CD4-positive, alpha-beta T cell treated with Interleukin-15 for 1 hour (primary cell): ENCODE results near the gene TACC3.
A peak's percentile ranks its signal among the peaks of the same experiment; 100 is the strongest.

ENCODE experiments used
- DNase-seq: peaks from one replicate; pipeline ENCODE4 v3.0.0-alpha.2; 2020

Gene TACC3

DNA sequence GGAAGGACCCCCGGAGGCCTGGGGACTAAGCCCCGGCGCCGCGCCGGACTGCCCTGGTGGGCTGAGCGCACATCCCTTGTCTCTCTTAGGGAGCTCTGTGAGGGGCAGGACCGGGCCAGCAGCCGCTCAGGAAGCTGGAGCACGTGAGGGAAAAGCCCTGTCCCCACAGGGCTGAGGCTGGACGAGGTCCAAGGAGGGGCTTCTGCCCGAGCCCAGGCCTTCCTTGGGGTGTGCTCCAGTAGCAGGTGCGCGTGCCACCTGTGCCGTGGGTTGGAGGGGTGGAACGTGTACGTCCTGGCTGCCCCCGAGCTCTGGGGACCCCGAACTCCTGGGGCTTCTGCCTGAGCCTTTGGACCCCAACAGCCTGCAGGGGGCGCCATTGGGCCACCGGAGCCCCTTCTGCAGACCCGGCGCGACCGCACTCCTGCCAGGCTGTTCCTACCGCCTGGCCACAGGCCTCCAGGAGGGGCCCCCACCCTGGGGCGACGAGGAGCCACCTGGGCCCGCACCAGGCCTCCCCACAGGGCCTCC is 27.2 kb downstream of the TACC3 start:
- peak; percentile 70 for DNase-seq

DNA sequence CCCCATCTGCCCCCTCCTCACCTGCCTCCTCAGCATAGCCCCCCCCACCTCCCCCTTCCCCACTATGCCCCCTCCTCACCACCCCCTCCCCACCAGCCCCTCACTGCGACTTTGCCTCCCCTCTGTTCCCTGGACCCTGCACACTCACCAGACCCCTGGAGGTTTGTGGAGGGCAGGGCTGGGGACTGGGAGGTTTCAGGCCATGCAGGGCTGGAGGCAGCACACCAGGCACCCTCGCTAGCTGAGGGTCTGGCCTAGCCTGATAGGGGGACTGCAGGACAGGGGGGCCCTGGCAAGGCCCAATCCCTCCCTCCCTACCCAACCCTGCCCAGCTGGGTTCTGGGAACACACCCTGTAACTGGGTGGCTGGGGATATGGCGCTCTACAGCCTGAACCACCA is 28.0 kb downstream of the TACC3 start:
- DNase-seq, result no peak

DNA sequence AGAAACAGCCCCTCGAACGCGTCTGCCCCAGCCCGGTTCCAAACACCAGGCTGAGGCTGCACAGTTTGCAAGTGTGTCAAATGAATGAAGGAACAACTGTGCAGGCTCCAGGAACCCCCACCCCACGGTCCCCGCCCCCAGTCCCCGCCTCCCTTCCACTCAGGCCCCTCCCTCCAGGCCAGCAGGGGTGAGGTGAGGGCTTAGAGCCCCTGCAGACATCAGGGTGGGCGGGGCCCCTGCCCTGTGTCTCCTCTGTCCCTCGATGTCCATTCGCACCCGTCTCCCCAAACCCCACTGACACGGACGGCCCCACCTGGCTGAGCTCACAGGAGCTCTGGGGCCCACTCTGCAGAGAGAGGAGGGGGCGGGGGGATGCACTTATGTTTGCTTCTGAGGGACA is 28.5 kb downstream of the TACC3 start:
- no peak for DNase-seq

DNA sequence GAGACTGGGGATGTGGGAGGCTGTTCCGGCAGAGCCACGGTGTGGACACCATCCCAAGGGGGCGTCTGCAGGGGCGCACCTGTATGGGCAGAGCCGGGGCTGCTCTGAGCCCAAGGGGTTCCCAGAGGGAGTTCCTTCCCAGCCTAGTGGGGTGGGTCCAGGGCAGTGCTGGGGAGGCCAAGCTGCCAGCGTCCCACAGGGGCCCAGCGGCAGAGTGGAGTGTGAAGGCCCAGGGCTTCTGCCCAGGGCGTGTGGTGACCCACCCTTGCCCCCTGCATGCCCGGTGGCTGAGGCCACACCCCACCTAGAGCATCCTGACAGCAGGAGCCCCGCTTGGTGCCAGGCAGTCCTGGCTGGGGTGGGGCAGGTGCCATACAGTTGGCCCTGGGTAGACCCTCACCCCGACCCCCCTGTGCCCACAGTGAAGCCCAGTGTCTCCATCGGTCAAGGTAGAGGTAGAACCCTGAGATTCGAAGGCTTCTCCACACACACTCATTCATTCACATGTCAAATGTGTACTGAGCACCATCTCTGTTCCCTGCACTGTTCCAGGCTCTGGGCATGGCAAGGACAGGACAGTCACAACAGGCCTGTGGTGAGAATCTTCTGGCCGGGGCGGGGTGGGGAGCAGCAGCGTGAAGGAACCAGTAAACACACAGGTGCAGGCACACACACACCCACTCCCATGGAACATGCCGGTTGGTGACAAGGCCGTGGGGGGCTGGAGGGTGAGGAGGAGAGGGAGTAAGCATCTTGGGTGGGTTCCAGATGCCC is 29.2 kb downstream of the TACC3 start:
- DNase-seq, result no peak

DNA sequence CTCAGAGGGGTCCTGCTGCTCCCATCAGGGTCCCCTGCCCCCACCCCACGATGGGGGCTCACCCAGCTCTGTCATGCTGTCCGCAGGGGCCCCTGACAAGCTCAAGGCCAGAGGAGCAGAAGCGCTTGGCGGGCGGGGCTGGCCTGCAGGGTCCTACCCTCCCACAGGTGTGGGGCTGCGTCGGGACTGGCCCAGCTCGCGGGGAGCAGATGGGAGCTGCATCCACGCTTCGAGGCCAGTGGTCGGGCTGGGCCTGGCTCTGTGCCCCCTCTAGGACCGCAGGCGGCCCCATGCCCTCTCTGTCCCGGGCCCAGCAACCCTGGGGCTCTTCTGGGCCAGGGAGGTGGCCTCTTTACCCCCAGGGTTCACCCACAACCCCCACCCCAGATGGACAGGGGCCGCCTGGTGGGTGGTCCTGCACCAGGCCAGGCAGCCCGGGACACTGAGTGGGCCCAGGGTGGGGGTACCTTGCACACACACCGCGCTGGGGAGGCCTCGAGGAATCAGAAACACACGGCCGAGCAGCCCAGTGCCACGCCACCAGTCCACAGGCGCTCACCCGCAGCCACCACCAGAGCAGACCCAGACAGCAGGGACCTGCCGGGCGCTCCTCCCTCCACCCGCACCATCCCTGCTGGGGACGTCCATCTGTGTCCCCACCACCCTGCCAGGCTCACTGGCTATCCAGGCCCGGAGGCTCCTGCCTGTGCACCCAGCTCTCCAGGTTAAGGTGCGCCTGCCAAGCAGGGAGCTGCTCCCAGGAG is 30.0 kb downstream of the TACC3 start:
- DNase-seq, result no peak

DNA sequence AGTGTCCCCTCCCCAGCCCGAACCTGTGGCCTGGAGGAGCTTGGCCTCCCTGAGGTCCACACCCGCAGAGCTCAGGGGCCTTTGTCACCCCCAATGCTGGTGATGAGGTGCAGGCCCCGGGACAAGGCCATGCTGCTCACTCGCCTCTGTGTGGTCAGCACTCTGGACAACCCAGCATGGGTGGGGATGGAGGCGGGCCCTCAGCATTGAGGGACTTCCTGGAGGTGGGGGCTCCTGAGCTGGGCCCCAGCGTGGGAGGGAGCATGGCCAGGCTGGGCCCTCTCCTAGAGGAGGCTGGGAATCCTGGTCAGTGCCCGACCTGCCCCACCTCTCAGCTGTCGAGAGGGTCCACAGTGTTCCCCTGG is 30.6 kb downstream of the TACC3 start:
- DNase-seq, result no peak

DNA sequence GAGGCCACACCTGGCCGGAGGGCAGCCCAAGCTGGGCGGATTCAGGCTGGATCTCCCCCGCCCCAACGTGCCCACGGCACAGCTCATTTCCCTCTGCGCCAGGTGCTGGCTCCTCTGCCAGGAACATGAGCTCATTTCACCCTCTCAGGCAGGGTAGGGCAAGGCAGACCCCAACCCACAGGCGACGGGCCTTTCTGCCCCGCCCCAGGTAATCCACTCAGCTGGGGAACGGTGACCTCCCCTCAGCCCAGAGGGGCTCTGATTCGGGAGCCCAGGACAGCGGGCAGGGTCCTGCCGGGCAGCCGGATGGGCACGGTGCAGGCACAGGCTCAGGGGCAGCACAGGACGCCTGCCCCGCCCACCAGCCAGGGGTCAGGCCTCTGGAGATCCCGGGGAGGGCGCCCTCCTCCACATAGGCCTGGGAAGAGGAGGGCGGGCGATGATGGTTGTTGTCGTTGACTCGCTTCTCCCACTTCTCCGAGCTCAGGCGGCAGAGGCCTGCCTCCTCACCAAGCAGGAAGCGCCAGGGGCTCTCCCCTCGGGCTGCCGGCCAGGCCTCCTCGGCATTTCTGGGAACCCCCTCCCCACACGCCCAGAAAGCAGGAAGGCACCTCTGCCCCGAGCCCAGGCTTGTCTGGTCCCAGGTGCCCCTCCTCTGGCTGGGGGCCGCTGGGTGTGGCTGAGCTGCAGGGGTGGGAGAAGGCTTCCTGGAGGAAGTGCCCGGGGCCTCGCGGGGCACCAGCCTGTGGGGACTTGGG is 31.1 kb downstream of the TACC3 start:
- DNase-seq, result no peak

DNA sequence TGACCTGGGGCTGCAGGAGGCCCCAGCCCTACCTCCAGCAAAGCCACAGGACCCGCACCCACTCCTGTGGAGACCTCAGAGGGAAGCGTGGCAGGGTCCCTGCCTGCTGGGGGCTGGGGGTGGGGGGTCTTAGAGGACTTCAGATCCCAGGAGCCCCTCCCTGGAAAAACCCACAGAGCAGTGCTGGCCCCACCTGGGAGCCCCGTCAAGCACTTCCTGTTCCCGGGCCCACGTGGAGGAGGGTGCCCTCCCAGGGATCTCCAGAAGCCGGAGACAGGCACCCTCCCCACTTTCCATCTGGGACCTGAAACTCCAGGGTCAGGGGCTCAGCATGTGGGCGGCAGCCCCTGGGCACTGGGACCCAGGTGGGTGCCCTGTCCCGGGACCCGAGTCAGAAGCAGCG is 32.0 kb downstream of the TACC3 start:
- no peak for DNase-seq

DNA sequence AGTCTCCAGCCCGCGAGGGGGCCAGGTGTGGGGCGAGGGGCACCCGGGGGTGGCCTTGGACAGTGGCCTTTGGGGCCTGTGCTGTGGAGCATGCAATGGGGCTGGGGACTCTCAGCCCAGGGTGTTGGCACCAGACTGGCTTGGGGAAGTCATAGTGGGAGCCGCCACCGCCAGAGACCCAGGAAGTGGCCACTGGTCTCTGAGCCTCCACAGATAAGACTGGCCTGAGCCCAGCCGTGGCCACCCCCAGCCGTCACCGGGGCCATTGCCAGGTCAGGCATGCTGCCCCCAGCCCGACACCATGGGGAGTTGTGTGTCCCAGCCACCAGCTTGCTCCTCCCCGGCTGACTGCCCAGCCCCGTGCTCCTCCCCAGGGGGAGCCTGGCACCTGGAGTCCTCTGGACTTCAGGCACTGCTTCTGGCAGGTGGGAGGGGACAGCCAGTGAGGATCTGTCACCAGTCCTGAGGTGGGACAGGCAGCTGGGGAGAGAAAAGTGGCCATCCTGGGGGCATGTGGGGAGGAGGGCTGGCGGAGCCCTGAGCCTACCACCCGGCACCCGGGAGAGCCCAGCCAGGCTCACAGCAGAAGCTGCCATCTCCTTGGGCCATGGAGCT is 32.5 kb downstream of the TACC3 start:
- DNase-seq, result no peak

DNA sequence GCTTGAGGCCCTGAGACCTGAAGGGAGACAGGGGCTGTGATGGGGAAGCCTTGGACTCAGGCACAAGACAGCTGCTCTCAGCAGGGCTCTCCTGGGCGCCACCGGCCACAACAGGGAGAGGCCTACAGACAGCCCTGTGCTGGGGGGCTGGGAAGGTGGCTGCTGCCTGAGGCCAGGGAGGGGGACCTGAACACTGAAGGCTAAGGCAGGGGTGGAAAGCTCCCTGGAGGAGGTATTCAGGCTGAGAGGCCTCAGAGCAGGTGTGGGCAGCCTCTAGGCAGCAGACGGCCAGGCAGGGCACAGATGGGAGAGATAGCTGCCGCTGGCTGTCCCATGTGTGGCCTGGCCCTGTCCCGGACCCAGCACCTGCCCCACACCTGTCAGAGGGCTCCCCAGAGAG is 33.0 kb downstream of the TACC3 start:
- no peak for DNase-seq

DNA sequence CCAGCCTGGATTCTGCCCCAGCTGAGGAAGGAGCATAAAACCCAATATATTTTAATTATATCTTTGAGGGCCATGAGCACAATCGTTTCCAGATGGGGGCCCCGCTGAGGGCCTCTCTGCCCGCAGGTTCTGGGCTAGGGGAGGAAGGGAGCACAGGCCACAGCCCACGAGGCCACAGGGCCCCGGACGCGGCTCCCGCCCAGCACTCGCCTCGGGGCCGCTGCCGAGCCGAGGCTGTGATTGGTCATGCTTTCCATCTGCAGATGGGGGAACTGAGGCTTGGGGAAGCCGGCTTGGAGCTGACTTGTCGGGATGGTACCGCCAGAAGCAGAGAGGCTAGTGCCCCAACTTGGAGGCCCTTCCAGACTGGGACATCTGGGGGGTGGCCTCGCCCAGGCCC is 34.0 kb downstream of the TACC3 start:
- DNase-seq, result no peak

DNA sequence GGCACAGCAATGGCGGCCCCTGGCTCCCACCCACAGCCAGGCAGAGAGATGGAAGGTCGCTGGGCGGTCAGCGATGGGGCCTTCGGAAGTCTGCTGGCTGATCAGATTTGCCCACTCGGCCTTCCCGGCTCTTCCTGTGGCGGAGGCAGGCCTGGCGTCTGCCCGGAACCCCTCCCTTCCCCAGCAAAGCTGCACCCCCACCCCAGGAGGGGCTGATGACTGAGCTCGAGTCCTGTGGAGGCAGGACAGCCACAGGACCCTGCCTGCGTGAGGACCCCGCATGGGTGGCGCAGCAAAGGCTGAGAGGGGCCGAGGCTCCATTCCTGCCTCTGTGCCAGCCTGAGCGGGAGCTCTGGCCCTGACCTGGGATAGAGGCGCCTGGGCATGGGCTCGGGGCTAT is 34.8 kb downstream of the TACC3 start:
- no peak for DNase-seq

DNA sequence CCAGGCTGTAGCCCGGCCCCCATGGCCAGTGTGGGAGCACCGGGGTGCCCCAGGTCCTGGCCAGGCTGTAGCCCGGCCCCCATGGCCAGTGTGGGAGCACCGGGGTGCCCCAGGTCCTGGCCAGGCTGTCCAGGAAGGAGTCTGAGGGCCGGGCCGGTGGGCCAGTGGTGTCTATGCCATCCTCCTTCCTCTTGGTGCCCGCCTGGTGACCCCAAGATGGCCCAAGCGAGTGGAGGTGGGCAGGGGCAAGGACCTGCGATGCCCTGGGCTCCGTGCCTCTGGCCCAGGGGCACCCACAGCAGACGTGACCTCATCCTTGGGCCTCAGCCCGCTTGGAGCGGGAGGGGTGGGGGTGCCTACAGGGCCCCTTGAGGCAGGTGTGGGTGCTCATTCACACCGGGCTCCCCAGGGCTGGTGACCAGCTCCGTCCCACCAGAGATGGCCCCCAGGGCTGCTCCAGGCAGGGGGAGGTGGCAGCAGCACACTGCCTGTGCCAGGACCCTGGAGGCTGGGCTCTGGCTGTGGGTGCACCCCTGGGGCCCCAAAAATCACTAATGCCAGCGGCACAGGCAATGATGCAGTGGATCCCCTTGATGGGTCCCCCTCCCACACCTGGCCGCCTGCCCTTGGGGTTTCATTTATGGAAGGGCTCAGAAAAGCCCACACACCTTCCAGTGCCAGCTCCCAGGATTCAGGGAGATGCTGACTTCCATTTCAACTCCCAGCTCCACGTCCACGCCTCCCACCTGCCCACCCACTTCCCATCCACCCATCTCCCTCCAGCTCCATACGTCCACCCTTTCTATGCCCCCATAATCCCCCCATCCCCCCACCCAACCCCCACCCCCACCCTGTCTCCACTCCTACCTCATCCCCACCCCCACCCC is 35.8 kb downstream of the TACC3 start:
- no peak for DNase-seq

DNA sequence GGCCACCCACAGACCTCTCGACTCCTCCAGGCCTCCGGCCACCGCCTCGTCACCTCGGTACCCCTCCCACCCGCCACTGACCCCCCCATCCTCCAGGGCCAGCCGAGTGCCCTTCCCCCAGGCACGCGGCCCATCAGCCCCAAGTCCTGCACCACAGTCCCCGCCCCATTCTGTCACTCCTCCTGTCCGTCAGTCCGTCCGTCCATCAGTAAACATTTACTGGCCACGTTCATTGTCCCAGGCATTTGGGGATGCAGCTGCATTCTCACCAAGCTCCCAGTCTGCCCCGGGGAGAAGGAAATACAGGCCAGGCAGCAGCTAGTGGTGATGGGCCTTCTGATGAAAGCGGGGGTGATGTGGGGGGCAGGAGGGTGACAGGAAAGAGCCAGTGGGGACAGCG is 36.5 kb downstream of the TACC3 start:
- no peak for DNase-seq

DNA sequence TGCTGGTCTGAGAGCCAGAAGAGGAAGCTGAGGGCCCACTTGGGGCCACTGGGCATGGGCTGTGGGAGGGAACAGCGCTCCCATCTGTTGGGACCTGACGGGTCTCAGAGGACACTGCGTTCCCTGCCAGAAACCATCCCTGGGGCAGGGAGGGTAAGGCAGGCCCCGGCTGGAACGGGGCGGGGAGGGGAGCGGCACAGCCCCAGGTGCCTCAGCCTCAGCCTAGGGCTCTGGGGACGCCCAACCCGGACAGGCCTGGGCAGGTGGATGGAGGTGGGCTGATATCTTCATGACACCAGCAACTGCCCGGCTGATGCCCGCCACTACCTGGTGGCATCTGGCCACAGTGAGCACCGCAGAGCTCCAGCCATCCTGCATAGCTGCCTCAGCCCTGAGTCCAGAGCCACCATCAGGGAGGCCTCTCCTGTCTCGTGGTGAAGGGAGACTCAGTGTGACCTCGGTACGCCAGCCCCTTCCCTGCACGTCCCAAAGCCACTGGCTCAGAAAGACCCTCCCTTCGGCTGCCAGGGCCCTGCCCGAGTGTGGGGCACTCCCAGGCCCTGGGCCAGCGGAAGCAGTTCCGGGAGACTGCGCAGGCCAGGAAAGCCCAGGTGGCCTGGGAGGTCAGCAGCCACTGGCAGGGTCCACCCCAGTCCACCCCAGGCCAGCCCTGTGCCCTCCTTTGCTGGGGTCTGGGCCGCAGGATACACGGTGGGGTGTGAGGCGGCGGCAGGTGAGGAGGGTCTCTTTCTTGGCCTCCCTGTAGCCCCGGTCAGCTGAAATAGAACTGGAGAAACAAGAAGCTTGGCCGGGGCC is 37.2 kb downstream of the TACC3 start:
- DNase-seq, result no peak

DNA sequence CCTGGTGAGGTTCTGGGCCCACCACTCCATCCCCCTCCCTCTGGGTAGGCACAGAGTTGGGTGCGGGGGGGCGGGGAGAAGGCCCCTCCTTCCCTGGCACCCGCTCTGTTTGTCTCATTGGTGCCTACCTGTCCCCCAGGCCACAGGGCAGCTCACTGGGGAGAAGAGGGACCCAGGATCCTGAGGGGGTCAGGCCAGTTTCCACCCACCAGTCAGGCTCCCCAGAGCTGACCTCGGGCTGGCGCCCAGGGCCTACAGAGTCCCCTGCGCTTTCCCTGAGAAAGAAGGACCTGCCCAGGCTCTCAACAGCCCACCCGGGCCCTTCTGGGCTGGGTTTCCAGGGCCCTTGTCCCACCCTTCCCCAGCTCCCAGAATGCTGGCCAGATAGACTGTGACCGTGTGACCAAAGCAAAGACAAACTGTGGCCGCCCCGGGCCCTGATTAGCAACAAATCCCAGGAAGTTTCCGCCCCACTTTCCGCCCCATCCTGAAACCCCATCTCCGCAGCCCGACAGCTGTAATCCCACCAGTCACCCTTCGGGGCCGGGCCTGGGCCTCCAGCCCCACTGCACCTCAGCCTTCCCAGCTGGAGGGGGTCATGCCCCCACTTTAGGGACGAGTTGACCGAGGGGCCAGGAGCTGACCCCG is 38.0 kb downstream of the TACC3 start:
- DNase-seq, result no peak

DNA sequence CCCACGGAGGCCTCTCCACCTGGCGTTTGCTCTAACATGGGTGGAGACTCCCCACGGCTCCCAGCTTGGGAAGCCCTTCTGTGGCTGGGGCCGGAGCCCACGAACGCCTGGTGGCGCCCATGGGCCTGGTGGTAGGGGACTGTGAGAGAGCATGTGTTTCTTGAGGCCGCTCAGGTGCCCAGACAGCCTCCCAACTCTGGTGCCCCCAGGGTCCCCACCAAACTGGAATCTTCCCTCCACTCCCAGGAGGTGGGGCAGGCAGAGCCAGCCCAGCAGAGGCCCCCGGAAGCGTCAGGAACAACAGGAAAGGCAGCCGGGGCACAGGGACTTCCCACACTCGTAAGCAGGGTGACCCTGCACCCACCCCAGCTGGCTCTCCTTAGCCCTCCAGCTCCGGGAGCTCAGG is 38.5 kb downstream of the TACC3 start:
- DNase-seq, result no peak

DNA sequence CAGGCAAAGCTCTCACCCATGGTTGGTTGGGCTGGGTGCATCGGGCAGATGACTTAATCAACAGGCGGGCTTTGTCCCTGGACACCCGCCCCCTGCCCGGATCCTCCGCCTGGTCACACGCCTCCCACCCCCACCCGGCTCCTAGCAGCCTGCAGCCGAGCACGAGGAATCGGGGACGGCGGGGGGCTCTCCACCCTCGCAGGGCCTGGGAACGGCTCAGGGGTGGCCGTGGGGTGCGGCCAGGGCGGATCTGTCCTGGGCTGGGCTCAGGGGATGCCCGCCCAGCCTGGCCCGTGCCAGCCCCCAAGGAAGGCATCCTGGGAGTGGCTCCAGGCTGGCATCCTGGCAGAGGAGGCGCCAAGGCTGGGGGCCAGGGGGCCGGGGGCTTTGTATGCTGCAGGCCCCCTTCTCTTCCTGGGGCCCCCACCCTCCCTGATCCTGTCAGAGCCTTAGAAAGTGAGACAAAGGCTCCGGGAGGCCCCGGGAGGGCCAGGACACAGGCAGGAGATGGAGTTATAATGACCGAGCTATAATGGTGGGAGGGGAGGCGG is 39.3 kb downstream of the TACC3 start:
- DNase-seq, result no peak

DNA sequence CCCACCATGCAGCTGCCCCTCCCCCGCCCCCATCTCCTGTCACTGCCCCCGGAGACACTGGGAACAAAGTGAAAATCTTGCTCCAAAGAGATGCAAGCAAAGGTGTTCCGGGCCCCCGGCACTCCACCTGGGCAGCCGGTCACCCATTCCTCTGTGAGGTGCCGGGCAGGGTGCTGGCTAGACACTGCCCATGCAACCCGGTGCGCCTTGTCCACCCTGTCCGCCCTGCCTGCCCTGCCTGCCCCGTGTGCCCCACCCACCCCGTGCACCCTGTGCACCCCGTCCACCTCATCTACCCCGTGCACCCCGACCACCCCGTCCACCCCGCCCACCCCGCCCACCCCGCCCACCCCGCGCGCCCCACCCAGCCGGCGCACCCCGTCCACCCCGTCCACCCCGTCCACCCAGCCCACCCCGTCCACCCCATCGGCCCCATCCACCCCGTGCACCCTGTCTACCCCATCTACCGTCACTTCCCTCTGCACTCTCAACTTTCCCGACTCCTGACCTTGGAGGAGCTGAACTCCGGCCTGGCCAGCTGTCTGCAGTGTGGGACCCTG is 39.9 kb downstream of the TACC3 start:
- DNase-seq, result no peak
